ENCODE measurements around the gene TAAR8.
"Not testable (repeated sequence)": the region's sequence is repeated elsewhere in the genome, so short reads cannot be mapped to it uniquely, and the experiment has no call there.

The TAAR8 gene

DNA sequence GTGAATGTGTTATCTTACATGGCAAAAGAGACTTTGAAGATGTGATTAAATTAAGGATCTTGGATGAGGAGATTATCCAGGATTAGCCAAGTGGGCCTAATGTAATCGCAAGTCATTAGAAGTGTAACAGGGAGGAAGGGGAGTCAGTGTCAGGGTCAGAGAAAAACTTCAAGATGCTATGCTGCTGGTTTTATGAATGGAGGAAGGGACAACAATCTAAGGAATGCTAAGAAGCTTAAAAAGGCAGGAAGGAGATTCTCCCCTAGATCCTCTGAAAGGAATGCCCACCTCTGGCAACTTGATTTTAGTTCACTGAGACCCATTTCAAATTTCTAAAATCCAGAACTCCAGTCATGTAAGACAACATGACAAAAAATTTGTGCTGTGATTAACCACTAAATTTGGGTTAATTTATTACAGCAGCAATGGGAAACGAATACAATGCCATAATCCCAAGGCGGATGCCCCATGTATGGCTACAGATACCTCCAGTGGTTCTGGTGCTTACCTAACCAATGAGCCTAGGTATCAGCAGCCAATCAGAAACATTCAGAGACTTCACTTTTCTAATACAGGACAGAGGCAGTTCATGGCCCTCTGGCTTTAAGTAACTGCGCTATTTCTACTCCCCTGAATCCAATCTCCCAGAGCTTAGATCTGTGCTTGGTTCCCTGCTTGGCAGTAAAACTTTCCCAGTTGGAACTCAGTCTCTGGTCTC, 3.6 kb upstream of the TAAR8 start:
- DNase-seq = no peak

DNA sequence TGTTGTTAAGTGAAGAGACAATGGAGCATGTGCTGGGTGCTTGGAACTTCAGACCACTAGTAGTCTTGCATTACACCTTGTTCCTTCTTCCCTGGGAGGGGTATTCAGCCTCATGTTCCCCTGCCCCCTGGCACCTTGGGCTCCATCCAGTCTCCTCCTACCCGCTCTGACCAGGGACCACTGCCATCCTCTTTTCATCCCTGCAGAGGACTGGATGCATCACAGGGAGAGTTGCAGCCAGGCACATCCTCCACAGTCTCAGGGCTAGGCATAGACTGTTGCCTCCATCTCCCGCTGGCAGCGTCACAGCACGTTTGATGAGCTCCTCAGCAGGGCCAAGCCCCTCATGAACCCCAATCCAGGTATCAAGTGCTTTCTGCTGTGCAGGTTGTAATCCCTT, 1.3 kb upstream of the TAAR8 start:
- DNase-seq = no peak

DNA sequence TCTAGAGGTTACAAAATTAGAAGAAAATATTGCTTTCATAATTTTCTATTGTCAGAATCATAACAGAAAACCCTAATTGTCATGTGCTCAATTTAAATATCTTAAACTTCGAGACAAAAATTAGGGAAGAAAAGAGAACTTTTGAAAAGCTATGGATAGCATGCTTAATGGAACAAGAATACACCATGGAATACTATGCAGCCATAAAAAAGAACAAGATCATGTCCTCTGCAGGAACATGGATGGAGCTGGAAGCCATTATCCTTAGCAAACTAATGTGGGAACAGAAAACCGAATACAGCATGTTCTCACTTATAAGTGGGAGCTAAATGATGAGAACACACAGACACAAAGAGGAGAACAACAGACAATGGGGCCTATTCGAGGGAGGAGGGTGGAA, 7.6 kb downstream of the TAAR8 start:
- DNase-seq = not testable (repeated sequence)

GRCh38 chr6:132566404-132566803, 13.9 kb downstream of the TAAR8 start:
- no peak for DNase-seq

GRCh38 chr6:132567566-132567965, 15.1 kb downstream of the TAAR8 start:
- DNase-seq = no peak

DNA sequence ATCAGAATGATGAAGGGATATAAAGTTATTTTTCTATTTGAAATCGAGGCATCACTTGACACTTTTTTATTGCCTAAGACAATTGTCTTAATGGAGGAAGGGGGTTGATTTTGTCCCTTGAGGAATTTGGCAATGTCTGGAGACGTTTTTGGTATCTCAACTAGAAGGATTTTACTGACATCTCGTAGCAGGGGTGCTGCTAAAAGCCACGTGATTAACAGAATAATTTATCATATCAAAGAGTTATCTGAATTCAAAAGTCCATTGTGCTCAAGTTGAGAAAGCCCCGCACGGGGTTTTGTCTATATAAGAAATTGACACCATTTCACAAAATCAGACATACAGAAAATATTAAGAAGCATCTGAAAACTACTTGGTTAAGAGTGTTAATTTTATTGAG, 16.1 kb downstream of the TAAR8 start:
- DNase-seq = no peak

DNA sequence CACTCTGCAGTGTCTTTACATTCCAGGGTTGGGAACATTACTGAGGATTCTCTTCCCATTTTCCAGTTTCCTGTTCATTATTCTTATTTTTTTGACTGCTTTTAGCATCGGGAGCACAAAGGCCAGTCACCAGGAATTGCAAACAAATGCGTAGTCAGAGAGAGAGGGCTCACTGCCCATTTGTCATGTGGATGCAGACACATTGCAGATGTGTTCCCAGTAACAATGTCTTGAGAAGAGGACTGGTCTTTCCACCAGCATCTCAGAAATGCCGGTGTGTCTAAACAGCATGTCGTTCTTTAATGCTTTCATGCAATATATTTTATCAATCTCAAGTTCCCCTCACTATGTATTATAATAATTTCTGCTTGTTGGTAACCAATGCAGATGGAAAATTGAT, 16.7 kb downstream of the TAAR8 start:
- DNase-seq = no peak

DNA sequence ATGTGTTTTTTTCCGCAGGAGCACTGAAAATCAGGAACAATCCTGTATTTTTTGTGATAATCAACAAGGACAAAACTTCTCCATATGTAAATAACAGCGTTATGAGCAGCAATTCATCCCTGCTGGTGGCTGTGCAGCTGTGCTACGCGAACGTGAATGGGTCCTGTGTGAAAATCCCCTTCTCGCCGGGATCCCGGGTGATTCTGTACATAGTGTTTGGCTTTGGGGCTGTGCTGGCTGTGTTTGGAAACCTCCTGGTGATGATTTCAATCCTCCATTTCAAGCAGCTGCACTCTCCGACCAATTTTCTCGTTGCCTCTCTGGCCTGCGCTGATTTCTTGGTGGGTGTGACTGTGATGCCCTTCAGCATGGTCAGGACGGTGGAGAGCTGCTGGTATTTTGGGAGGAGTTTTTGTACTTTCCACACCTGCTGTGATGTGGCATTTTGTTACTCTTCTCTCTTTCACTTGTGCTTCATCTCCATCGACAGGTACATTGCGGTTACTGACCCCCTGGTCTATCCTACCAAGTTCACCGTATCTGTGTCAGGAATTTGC, 17.8 kb downstream of the TAAR8 start, which contains the start of gene TAAR6:
Gene TAAR6, plus strand, starts transcription at position 102 of the 557 bp plus-strand sequence. Its CDS starts 0 bp downstream, at position 102.
- no peak for DNase-seq

GRCh38 chr6:132571774-132572173, 19.3 kb downstream of the TAAR8 start:
- DNase-seq = no peak

- DNase-seq = no peak
Observed at GRCh38 chr6:132584698-132585097, 32.2 kb downstream of the TAAR8 start.

DNA sequence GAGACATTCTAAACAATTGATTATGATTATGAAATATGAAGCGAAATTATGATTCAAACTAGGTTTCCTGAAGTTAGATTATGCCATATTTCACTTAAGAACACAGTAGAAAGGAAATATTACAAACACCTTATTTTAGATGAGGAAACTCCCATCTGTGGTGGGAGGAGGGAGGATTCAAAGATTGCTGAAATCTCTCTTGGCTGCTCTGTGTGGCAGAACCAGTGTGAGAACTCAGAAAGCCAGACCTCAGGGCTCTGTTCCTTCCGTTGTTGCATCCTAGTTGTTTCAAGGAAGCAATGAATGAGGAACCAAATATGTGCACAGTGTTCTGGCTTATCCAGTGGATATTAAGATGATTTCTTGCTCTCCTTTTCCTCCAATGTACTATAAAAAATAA, 35.0 kb downstream of the TAAR8 start:
- no peak for DNase-seq

- no peak for DNase-seq
Observed at GRCh38 chr6:132589454-132589853, 37.0 kb downstream of the TAAR8 start, which contains the start of gene TAAR5. Gene TAAR5, minus strand, starts transcription at chr6:132589741. Its CDS starts 55 bp downstream, at chr6:132589686.

- DNase-seq = no peak
Observed at GRCh38 chr6:132590362-132590761, 37.9 kb downstream of the TAAR8 start.

DNA sequence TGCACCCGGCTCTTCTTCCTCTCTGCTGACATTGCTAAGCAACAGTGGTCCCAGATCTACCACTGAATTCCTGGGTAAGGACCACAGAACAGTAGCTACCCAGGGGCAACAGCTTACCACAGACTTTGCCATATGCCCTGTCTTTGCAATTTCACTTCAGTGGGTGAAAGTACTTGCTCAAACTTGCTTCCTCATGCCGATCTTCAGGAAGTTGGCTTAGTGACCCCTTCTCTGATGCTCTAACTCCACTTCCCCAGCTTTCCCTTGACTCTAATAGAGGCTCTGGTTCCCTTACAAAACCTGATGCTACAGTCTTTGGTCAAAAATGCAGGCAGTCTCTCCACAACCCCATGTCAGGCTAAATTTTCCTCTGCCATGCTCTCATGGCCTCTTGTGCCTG, 40.4 kb downstream of the TAAR8 start:
- DNase-seq = no peak

GRCh38 chr6:132596201-132596600, 43.7 kb downstream of the TAAR8 start:
- no peak for DNase-seq

GRCh38 chr6:132598473-132598872, 46.0 kb downstream of the TAAR8 start:
- no peak for DNase-seq

GRCh38 chr6:132600900-132601299, 48.4 kb downstream of the TAAR8 start:
- DNase-seq = not testable (repeated sequence)
